ENCODE data around the gene RNF181.
"Not testable (repeated sequence)": the region's sequence is repeated elsewhere in the genome, so short reads cannot be mapped to it uniquely, and the experiment has no call there.

The RNF181 gene

GRCh38 chr2:85611705-85612587, 16.4 kb downstream of the RNF181 start, which contains the start of gene C2orf68:
TSS of gene C2orf68 (minus strand) at chr2:85612066. CDS start at chr2:85611984, 82 bp downstream.
- in situ Hi-C loops (cut with MboI; ENCODE audit: low sequenced_read_pairs) = no loop called here

GRCh38 chr2:85613717-85614515, 18.4 kb downstream of the RNF181 start:
- in situ Hi-C loops (cut with MboI; ENCODE audit: low sequenced_read_pairs) = no loop called here

GRCh38 chr2:85614757-85615156, 19.2 kb downstream of the RNF181 start:
- in situ Hi-C loops (cut with MboI; ENCODE audit: low sequenced_read_pairs) = not testable (repeated sequence)

- in situ Hi-C loops (cut with MboI; ENCODE audit: low sequenced_read_pairs) = no loop called here
Observed at GRCh38 chr2:85615413-85615728, 19.8 kb downstream of the RNF181 start.

- in situ Hi-C loops (cut with MboI; ENCODE audit: low sequenced_read_pairs) = not testable (repeated sequence)
Observed at GRCh38 chr2:85617723-85618122, 22.2 kb downstream of the RNF181 start.

GRCh38 chr2:85619617-85620016, 24.1 kb downstream of the RNF181 start:
- in situ Hi-C loops (cut with MboI; ENCODE audit: low sequenced_read_pairs) = no loop called here

- in situ Hi-C loops (cut with MboI; ENCODE audit: low sequenced_read_pairs) = no loop called here
Observed at GRCh38 chr2:85621338-85621737, 25.8 kb downstream of the RNF181 start.

- in situ Hi-C loops (cut with MboI; ENCODE audit: low sequenced_read_pairs) = no loop called here
Observed at GRCh38 chr2:85623991-85624390, 28.4 kb downstream of the RNF181 start.

- in situ Hi-C loops (cut with MboI; ENCODE audit: low sequenced_read_pairs) = no loop called here
Observed at GRCh38 chr2:85628658-85629057, 33.1 kb downstream of the RNF181 start.

- in situ Hi-C loops (cut with MboI; ENCODE audit: low sequenced_read_pairs) = no loop called here
Observed at GRCh38 chr2:85631316-85631715, 35.8 kb downstream of the RNF181 start.

- in situ Hi-C loops (cut with MboI; ENCODE audit: low sequenced_read_pairs) = no loop called here
Observed at GRCh38 chr2:85635011-85635410, 39.5 kb downstream of the RNF181 start.

- in situ Hi-C loops (cut with MboI; ENCODE audit: low sequenced_read_pairs) = no loop called here
Observed at GRCh38 chr2:85635636-85636035, 40.1 kb downstream of the RNF181 start.

- in situ Hi-C loops (cut with MboI; ENCODE audit: low sequenced_read_pairs) = no loop called here
Observed at GRCh38 chr2:85642725-85643124, 47.2 kb downstream of the RNF181 start.

GRCh38 chr2:85644909-85645308, 49.4 kb downstream of the RNF181 start:
- in situ Hi-C loops (cut with MboI; ENCODE audit: low sequenced_read_pairs) = no loop called here

- in situ Hi-C loops (cut with MboI; ENCODE audit: low sequenced_read_pairs) = no loop called here
Observed at GRCh38 chr2:85646166-85646565, 50.6 kb downstream of the RNF181 start.

Data from hTERT RPE-1 (cell line).